GM04503 (cell line): ENCODE results near the gene MRPL43.

ENCODE experiments used
- DNase-seq: peaks from one replicate; pipeline ENCODE4 v3.0.0-alpha.2; 2012; ENCODE audit warnings: low read depth

MRPL43 gene

DNA sequence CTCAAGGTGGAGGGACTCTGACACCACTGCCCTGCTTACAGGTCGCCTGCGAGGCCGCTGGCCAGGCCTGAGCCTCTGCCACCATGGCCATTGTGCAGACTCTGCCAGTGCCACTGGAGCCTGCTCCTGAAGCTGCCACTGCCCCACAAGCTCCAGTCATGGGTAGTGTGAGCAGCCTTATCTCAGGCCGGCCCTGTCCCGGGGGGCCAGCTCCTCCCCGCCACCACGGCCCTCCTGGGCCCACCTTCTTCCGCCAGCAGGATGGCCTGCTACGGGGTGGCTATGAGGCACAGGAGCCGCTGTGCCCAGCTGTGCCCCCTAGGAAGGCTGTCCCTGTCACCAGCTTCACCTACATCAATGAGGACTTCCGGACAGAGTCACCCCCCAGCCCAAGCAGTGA is 15.2 kb upstream of the MRPL43 start:
- DNase-seq: no peak

DNA sequence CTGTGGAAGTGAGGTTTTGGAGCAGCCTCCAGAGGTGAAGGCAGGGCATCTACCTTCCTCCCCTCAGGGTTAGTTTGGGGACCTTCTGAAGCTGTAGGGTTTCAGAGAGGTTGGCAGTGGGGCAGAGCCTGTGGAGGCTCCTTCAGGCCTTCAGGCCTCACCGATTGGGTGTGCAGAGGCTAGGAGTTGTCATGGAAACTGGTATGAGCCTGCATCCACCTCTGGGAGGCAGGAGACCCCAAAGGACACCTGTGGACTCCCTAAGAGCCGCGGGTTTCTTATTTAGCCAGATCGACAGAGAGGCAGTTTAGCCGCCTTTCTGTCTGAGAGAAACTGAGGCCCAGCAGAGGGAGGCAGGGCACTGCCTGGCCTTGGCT is 14.3 kb upstream of the MRPL43 start:
- DNase-seq: no peak

DNA sequence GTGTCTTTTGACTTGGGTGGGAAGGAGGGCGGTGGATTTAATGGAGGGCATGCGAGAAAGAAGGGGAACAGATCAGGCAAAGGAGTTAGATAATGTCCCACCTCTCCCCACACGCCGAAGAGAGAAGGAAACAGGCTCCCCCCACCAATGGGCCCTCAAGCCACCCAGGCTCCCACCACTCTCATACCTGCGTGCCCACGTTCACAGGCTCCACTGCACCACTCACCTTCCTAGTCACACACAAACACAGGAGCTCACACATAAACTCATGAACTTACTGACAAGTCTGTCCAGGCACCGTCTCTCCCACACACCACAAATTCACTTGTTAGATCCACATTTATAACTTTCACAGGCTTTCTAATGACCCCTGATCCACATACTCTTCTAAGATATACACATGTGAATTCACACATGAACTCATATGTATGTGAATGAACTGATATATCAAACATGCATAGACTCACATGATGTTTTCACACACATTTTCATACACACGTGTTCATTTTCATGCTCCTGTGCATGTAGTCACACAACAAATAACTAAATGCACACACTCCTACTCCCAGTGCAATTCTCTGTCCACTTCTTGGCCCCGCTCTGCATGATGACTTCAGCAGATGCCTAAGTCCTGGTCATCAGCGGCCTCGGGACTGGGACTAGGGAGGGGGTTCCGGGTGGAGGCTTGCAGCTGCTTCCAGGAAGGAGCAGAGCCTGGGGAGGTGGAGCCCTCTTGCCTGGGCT is 13.8 kb upstream of the MRPL43 start:
- DNase-seq: peak; percentile 81

DNA sequence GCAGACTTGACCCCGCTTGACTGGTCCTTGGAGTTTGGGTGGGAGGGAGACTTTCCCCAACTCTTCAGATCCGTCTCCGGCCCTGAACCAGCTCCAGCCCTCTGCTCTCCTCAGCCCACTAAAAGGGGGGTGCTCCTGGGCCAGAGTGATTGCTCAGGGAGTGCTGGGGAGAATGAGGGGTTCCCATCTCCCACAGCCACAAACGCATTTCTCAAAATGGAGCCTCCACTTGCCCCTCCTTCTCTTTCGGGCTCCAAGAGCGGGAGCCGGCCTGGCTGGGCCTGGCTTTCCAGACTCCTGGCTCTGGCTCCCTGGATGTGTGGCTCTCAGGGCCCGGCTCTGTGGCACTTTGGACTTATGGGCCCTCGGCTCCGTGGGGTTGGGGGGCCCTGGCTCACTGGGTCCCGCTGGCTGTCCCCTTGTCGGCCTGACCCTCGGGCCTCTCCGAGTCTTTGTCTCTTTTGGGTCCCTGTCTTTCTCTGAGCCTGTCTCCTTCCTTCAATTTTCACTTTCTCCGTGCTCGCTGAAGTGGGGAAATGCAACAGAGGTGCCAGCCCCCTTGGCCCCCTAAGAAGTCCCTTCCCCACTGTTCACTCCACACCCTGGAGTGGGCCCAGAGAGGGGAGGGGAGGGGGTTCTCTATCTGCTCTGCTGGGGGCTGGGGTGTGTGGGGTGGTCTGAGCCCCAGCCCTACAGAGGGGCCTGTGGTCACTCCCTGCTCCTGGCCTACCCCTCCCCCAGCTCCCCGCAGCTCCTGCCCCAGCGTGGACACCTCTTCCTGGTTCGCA is 13.0 kb upstream of the MRPL43 start:
- no peak for DNase-seq

DNA sequence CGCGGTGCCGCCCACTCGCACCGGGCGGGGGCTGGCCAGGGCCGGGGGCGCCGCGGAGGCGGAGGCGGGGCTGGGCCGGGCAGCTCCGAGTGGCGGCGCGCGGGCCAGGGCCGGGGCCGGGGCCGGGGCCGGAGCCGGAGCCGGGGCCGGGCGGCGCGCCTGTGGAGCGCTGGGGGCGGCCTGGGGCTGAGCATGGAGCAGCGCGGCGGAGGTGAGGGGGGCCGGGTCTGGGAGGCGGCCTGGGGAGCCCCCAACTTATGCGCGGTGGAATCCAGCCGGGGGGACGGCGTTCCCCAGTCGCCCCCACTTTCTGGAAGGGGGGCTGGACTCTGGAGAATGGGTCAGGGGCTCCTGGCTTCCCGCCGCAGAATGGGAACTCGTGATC is 12.4 kb upstream of the MRPL43 start, which contains the start of gene LZTS2:
Gene LZTS2 (plus strand): TSS at position 67 of the 385 bp plus-strand sequence. CDS start 2,731 bp downstream, outside the sequence.
- no peak for DNase-seq

DNA sequence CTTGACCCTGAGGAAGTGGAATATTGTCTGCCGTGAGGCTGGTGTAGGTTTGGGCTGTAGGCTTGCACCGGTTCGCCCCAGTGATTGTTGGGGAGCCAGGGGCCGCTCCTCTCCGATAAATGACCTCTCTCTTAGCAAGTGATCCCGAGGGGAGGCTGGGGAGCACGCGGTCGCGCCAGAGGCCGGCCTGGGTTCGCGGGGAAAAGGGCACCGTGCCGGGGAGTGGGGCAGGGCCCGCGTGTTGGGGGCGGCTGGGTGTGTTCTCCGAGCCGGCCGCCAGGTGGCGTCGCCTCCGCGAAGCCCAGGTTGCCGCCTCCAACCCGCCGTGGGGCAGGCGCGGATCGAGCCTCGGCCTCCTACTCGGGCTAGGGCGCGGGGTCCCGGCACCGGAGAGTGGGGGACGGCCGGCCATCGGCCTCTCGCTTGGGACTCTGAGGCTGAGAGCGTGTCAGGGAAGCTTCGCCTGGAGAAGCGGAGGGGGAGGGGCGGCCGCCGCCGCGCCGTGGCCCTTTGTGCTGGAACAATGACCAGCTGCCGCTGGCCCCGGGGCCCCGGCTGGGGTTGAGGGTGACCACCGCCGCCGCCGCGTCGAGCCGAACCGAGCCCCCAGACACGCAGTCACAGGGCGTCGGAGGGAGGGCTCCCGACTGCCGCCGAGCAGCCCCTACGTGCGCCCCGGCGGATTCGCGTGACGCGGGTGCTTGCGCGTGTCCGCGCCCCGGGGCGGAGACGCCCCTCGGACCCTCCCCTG is 11.9 kb upstream of the MRPL43 start:
- DNase-seq: no peak

DNA sequence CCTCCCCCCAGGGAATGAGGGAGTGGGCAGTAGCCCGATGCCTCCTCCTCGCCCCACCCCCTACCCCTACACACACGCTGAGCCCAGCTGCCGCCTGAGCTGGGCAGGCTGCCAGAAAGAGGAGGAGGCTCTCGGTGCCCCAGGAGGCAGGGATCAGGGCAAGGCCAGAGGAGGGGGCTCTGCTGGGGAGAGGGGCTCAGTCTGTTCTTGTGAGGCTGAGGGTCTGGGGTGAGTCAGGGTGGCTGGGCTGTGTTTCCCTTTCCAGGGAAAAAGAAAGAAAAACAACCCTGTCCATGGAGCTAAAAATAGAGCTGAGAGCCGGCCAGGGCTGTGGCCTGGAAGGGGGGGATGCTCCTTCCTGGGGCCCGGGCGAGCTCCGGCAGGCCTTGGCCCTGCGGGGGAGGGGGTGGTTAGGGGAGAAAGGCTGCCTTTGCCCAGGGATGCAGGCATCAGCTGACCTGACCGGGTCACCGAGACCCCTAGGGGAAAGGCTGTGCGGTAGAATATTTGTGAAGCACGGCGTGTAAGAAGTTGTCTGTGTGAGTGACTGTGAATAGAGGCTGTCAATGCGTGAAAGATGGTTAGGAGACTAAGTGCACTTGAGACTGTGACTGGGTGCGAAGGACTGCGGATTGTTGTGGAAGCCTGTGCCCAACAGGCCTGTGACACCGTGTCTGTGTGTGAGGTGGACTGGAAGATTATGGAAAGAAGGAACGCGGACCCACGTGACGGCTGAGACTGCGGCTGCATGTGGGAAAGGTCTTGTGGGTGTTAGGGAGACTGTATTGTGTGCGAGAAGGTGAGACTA is 11.1 kb upstream of the MRPL43 start:
- DNase-seq: no peak

DNA sequence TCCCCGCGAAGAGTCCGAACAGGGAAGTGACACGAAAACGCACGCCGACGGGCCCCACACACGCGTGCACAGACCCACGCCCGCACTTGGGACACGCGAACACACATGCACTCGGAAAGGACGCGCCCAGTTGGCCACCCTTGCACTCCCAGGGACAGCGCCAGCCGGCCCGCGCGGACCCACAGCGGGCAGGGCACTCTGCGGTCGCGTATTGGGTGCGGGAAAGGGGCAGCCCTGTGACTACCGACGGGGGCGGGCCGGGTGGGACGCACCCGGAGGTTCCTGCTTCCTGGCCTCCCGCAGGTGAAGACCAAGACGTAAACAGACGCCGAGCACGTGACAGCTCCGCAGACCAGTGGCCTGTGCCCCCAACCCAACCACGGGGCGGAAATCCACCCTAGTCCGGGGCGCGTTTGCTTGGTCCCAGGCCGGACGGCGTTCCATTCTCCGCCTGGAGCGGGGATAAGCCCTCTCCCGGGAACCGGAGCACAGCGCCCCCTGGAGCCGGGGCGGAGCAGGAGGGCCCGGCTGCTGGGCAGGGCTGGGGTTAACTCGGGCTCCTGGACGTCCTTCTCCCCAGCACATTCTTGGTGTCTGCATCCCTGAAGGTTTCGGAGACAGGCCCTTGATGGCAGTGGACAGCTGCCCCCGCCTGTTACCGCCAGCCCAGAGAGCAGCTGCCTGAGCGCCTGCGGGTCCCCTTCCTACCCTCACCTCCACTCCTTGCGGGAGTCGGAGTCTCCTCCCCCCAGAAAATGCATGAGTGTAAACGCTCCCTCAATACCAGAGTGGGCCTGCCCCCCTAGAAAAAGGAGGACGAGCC is 10.3 kb upstream of the MRPL43 start:
- no peak for DNase-seq

DNA sequence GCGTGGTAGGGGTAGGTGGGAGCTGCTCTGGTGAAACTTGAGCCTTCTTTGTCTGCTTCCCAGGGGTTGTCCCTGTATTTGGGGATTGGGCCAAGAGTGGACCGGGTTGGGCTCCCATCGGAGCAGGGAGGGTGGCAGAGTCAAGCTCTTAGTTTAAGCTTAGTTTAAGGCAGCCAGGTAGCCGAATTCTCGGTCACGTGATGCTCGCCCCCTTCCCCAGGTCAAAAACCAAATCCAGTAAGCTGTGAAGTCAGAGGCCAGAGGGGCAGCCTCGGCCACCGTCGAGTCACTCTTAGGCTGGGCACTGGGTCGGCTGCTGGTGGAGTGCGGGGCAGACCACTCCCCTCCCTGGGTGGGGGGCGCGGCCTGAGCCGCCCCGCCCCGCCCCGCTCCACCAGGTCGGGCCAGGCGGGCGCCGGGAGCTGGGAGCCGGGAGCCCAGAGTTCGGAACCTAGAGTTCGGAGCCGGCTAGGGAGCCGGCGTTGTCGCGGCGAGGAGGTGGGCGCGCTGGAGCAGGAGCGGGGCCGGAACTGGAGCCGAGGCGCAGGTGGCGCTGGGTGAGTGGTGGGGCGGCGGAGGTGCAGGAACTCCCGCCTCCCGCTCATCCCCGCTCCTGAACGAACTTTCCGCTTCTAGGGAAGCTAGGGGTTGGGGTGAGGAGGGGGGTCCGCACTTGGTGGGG is 9.5 kb upstream of the MRPL43 start:
- no peak for DNase-seq

DNA sequence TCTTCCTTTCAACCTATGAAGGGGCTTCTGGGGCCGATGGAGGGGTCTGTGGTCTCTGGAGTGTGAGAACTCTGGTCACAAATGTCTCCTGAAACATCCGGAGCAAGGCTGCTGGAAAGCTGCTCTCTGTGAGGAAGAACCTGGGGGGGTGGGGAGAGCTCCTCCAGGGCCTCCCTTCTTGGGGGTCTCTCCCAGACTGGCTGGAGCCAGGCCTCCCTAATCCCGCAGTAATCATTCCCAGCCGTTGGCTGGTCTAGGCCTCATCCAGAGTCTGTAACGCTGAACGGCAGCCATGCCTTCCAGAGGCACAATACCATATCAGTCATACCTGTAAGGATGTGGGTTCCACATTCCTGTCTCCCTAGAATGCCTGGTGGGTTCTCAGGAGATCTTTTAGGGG is 7.9 kb upstream of the MRPL43 start:
- no peak for DNase-seq

DNA sequence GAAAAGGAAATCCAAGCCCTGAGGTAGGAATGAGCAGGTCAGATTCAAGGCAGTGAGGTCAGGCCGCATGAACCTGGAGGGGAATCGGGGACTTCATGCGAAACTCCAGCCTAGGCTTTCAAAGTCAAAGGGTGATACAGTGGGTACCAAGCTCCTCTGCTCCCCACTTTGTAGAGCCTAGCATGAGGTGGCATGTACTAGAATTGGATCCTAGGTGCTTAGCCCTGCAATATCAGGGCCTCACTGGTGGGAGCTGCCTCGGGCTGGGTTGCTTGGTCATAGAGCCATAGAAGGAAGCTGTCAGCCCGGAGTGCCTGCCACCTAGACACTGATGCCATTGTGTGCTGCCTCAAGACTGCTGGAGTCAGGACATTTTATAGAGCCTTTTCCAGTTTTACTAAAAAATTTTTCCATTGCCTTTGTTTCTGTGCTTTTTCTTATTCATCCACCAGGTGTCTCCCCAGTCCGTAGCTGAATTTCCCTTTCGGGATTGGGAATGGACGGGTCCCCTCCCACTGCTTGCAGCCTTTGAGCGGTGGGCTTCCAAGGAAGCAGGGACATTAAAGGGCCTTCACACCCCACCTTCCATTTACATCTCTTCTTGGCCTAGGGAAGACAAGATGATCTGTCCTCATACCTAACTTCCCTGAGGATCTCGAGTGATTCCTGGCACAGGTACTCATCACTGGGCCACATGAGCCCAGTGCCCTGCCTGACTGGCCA is 6.8 kb upstream of the MRPL43 start:
- no peak for DNase-seq

DNA sequence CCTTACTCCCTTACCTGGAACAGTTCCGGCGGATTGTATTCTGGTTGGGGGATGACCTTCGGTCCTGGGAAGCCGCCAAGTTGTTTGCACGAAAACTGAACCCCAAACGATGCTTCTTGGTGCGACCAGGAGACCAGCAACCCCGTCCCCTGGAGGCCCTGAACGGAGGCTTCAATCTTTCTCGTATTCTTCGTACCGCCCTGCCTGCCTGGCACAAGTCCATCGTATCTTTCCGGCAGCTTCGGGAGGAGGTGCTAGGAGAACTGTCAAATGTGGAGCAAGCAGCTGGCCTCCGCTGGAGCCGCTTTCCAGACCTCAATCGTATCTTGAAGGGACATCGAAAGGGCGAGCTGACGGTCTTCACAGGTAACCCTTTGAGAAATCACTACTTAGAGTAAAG is 1.8 kb upstream of the MRPL43 start:
- no peak for DNase-seq

DNA sequence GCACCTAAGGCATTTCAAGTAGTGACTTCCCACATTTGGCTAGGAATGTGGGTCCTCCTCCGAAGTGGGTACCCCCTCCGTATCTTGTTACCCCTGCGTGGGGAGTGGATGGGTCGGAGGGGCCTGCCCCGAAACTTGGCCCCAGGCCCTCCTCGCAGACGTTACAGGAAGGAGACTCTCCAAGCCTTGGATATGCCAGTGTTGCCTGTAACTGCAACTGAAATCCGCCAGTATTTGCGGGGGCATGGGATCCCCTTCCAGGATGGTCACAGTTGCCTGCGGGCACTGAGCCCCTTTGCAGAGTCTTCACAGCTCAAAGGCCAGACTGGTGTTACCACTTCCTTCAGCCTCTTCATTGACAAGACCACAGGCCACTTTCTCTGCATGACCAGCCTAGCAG is 869 bp upstream of the MRPL43 start:
- no peak for DNase-seq

DNA sequence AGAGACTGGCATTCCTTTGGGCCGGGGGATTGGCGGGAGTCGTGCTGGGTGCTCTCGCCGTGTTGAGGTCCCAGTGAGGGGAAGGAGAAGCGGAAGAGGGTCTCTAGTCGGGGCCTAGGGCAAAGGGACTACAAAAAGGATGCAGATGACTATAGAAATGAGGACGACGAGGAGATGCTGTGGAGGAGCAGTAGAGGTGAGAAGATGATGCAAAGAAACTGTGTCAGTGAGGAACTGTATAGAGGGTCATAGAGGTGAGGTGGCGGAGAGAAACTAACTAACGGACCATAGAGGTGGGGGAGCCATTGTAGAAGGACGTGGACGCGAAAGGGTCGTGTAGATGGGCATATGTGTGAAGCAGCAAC is 370 bp upstream of the MRPL43 start:
- DNase-seq: no peak

DNA sequence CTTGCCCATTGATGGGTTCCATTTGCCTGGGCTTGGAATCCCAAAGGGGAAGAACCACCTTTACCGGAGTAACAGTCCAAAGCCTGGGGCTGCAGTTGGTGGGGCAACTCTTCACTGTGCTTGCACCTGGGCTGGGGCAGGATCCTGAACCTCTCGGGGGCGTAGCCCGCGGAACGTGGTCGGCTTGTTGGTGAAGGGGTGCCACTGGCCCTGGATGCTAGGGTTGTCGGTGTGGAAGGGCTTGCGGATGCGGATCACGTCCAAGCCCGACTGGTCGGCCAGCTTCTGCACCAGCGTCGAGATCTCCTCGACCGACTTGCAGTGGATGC is 710 bp downstream of the MRPL43 start:
- DNase-seq: no peak

DNA sequence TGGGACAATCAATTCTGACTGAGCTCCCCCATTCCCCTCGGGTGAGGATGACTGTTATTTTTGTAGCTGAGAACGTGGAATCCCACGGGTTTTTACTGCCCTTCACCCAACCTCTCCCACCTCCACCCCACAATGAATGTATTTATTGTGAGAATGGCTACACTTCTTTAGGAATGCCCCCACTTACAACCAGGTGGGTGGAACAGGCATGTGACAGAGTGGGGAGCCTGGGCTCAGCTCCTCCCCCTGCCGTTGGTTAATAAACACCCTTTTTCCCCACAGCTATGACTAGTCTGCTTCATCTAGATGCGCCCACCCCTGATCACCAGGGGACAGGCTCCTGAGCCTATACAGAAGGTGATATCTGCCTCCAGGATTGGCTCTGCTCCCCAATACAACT is 2.0 kb downstream of the MRPL43 start:
- no peak for DNase-seq

DNA sequence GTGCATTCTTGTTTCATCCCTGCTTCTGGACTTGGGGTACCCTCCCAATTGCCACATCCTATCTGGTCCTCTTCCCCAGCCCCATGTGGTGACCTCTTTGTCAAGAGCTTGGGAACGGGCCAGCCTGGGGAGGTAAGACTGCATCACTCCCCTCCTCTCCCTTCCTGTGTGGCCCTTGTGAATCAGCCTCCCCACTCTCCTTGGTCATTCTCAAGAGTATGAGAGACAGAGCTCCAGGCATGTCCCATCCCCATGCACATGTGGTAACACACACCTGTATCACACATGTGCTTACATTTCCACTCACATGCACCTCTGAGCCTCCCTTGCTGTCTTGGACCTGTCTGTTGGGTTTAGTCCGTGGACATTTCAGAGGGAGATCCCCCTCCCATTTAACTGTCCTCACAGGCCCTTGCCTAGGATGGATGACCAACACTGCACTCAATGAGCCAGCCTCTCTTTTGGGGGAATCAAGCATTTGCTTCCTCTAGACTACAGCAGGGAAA is 2.6 kb downstream of the MRPL43 start:
- no peak for DNase-seq

DNA sequence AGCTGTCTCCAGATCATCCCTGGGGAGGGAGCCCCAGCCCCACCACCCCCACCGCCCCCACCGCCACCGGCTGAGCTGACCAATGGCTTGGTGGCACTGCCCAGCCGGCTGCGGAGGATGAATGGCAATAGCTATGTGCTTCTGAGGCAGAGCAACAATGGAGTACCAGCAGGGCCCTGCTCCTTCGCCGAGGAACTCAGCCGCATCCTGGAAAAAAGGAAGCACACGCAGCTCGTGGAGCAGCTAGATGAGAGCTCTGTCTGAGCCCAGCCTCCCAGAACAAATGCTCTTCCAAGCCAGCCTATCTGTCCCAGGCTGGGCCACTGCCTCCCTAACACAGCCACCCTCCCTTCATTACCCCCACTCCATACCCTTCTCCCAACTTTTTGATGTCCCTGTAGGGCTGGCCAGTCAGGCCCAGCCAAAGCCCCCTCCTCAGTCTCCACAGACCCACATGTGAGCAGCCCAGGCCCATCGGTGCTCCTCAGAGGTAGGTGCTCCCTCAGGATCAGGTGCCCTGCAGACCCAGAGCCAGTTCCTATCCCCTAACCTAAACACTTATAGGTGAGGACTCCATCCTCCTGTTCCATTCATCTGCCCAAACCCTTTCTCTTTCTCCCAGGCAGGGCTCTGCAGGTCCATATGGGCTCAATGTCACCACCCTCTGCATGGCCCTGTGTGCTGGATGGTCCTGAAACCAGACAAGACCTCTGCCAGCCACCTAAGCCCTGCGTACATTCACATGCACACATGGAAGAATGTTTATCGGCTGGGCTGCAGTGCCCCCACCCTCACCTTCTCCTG is 3.2 kb downstream of the MRPL43 start:
- no peak for DNase-seq
